ENCODE data around the gene NCAM1.

DNA sequence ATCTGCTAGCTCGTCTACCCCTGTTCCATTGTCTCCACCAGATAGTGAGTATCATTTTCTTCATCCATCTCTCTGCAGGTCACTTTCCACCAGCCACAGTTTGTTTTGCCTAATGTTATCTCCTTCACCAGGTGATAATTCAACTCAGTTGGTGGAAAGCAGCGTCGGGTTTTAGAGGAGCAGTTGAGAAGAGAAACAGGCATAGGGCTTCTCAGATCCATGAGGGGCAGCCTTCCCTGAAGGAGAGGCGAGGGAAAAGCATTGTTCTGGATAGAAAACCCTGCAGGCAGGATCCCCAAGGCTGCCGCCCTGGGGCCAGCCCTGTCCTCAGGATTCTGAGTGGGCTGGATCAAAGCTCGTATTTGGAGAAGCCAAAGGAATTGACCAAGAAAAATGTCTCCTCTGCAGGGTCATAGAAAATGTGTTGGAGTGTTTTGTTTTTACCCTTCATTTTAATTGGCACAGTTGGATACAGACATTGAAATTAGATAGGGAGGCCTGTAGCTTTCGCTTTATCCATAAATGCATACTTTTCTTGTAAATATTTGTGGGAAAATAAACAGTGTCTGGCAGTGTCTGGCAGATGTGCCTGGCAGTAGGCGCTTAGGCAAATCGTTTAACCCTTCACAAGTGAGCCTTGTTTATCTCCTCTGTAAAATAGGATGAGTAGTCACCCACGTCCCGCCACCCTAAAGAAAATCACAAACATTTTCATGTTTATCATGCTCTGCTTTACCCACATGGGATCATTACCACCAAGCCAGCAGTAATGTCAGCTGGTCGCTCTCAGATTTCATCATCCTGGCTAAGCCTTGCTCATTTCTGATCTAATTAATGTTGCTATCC is 279.8 kb downstream of the NCAM1 start:
- TF ChIP-seq CTCF (IDR thresholded peaks at IDR 0.05) = no peak
- TF ChIP-seq POLR2AphosphoS5 (IDR thresholded peaks at IDR 0.05; ENCODE audit: insufficient read depth in 1 of 2, low read depth in 1 of 2) = no peak
- TF ChIP-seq POLR2A (IDR thresholded peaks at IDR 0.05) = no peak

Data from vagina (tissue), 2 donors.